ENCODE measurements around the gene FBN1. TPM values are rescaled to one million over a fixed set of nuclear protein-coding genes. Genes with fewer than 3 reads are reported as not detected.

Gene FBN1
- total and polyA plus RNA-seq, 4 donors: 33.3 to 249 (median 120) TPM

DNA sequence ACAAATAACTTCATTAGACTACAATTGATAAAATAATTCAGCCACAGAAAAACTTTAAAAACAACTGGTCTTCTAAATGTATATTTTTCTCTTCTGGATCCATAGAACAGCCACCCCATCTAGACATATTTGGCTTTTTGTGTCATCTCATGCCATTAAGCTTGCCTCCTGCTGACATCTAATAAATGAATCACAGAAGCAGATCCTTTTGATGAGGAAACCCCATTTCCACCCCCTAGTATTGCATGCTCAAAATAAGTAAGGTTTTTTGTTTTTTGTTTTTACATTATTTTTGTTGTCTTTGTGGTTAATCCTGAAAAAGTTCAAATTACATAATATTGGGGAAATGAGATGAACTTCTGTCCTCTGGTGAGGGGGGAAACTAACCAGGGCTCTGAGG, 219.5 kb downstream of the FBN1 start:
- Histone ChIP-seq H3K36me3 (ENCODE audit: control insufficient read depth, insufficient read depth, low read length) (peaks cover 30% of the 10 kb centered on the region), H3K4me3 (ENCODE audit: low read depth, low read length) (no peak overlapping the region), H3K4me1 (ENCODE audit: control insufficient read depth, insufficient read depth, low read length) (no peaks in the 10 kb centered on the region), H3K27me3 (ENCODE audit: control insufficient read depth, insufficient read depth, low read length) (no peaks in the 10 kb centered on the region), H3K9me3 (ENCODE audit: control insufficient read depth, insufficient read depth, low read length) (no peaks in the 10 kb centered on the region), H3K27ac (ENCODE audit: low read depth, low read length) (no peak overlapping the region)
- no peak for DNase-seq (ENCODE audit: low read depth in 4 of 6, low spot score in 6 of 6)

DNA sequence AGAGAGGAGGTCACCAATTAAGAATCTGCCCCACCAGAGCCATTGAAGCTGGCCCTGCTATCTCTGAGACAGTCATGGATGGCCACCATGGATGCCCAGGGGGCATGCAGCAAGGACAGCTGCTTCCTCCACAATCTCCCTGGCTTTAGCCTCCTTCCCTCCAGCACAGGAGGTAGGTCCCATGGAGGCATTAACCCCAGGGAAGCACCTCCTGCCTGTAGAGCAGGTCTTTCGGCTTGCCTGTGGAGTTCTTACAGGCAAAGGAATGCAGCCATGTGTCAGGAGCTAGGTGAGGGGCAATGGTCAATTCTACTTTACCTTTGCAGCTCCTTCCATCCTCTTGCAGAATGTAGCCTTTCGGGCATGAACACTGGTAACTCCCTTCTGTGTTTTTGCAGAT, 220.5 kb downstream of the FBN1 start:
- WGBS (ENCODE audit: insufficient coverage): 100% methylated on average over 1 of the region's 2 CpGs

DNA sequence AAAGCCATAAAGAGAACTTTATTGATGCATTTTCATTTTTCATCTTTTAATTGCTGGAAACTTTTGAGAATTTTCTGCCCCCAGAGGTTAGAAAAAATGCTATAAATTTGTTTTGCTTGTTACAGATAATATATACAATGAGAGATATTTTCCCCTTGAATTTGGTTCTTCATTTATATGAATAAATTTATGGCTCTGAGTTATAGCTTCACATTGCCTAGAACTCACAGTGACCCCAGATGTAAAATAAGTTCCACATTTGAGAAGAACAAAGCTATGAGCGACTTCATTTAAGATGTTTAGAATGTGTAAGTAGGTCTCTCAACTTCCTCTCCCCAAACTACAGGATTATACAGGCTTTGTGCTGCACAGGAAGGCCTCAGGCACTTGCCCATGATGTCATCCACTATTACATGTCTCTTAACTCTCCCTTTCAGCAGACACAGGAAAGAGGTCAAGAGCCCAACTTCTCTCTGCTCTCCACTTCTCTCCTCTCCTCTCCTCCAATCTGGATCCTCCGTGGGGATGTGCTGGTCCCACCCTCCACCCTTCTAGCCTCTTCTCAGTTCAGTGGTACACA, 221.5 kb downstream of the FBN1 start:
- no CpG with 5 or more reads among the region's 2 CpGs for WGBS (ENCODE audit: insufficient coverage)

More for the DNA sequence above, 220.5 kb downstream of the FBN1 start:
- Histone ChIP-seq H3K4me1 (ENCODE audit: control insufficient read depth, insufficient read depth, low read length) (no peaks in the 10 kb centered on the region), H3K36me3 (ENCODE audit: control insufficient read depth, insufficient read depth, low read length) (peaks cover 30% of the 10 kb centered on the region), H3K9me3 (ENCODE audit: control insufficient read depth, insufficient read depth, low read length) (no peaks in the 10 kb centered on the region), H3K27ac (ENCODE audit: low read depth, low read length) (no peak overlapping the region), H3K27me3 (ENCODE audit: control insufficient read depth, insufficient read depth, low read length) (no peaks in the 10 kb centered on the region), H3K4me3 (ENCODE audit: low read depth, low read length) (no peak overlapping the region)
- DNase-seq (ENCODE audit: low read depth in 4 of 6, low spot score in 6 of 6): no peak

DNA sequence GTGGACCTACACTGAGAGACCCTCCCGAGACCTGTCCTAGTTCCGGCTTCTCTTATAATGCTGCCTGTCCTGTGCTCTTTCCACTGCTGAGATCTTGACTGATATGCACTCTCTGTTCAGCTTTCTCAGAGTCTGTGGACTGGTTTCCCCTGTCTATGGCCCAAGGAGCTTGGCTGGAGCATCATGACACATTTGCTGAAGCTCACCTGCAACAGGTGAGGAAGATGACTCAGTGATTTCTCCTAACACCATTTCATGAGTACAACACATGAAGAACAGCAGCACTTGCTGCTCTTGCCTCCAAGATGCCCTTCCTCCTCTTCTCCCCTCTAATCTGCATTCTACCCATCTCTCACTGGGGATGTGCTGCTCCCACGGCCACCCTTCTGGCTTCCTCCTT, 222.2 kb downstream of the FBN1 start:
- Histone ChIP-seq H3K36me3 (ENCODE audit: control insufficient read depth, insufficient read depth, low read length) (peaks cover 31% of the 10 kb centered on the region), H3K4me1 (ENCODE audit: control insufficient read depth, insufficient read depth, low read length) (no peaks in the 10 kb centered on the region), H3K27me3 (ENCODE audit: control insufficient read depth, insufficient read depth, low read length) (no peaks in the 10 kb centered on the region), H3K4me3 (ENCODE audit: low read depth, low read length) (no peak overlapping the region), H3K9me3 (ENCODE audit: control insufficient read depth, insufficient read depth, low read length) (no peaks in the 10 kb centered on the region), H3K27ac (ENCODE audit: low read depth, low read length) (no peak overlapping the region)
- no peak for DNase-seq (ENCODE audit: low read depth in 4 of 6, low spot score in 6 of 6)
- WGBS (ENCODE audit: insufficient coverage): 94% methylated on average over 2 of the region's 3 CpGs

More for the DNA sequence above, 221.5 kb downstream of the FBN1 start:
- Histone ChIP-seq H3K4me3 (ENCODE audit: low read depth, low read length) (no peak overlapping the region), H3K9me3 (ENCODE audit: control insufficient read depth, insufficient read depth, low read length) (no peaks in the 10 kb centered on the region), H3K4me1 (ENCODE audit: control insufficient read depth, insufficient read depth, low read length) (no peaks in the 10 kb centered on the region), H3K36me3 (ENCODE audit: control insufficient read depth, insufficient read depth, low read length) (peaks cover 31% of the 10 kb centered on the region), H3K27me3 (ENCODE audit: control insufficient read depth, insufficient read depth, low read length) (no peaks in the 10 kb centered on the region), H3K27ac (ENCODE audit: low read depth, low read length) (no peak overlapping the region)
- DNase-seq (ENCODE audit: low read depth in 4 of 6, low spot score in 6 of 6): no peak

DNA sequence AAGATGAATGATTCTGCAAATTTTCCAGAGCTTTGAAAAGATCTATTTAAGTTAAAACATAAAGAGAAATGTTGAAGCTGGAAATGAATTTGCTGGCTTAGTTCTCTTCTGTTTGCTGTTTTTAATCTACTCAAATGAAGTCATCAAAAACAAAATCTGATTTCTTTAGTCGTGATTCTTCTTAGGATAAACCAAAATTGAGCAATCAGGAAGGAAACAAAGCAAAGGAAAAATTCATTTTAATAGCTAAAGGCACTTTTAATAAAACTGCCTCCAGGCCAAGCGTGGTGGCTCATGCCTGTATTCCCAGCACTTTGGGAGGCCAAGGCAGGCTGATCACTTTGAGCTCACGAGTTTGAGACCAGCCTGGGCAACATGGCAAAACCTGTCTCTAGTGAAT, 223.1 kb downstream of the FBN1 start:
- WGBS (ENCODE audit: insufficient coverage): 100% methylated on average over 1 of the region's 3 CpGs
- no peak overlapping the region for H3K4me3 ChIP-seq (ENCODE audit: low read depth, low read length)
- peaks cover 24% of the 10 kb centered on the region for H3K36me3 ChIP-seq (ENCODE audit: control insufficient read depth, insufficient read depth, low read length)
- H3K4me1 ChIP-seq (ENCODE audit: control insufficient read depth, insufficient read depth, low read length): no peaks in the 10 kb centered on the region
- H3K9me3 ChIP-seq (ENCODE audit: control insufficient read depth, insufficient read depth, low read length): no peaks in the 10 kb centered on the region
- no peak for DNase-seq (ENCODE audit: low read depth in 4 of 6, low spot score in 6 of 6)
- H3K27ac ChIP-seq (ENCODE audit: low read depth, low read length): no peak overlapping the region
- no peaks in the 10 kb centered on the region for H3K27me3 ChIP-seq (ENCODE audit: control insufficient read depth, insufficient read depth, low read length)

DNA sequence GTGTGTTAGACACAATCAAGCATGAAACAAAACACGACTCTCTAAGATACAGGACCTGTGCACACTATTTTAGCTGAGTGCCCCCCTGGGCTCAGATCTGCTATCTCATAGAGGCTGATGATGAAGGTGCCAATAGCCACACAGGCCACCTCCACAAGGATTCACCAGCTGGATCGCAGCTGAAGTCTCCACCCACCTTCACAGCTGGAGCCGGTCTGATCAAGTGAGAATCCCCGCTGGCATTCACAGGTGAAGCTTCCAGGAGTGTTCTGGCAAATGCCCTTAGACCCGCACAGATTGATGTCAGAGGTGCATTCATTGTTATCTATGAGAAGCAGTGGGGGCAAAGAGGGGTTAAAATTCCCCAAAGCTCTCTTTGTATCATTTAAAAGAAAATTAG, 224.1 kb downstream of the FBN1 start:
- no peak overlapping the region for H3K27ac ChIP-seq (ENCODE audit: low read depth, low read length)
- no peak overlapping the region for H3K4me3 ChIP-seq (ENCODE audit: low read depth, low read length)
- no peaks in the 10 kb centered on the region for H3K9me3 ChIP-seq (ENCODE audit: control insufficient read depth, insufficient read depth, low read length)
- H3K36me3 ChIP-seq (ENCODE audit: control insufficient read depth, insufficient read depth, low read length): peaks cover 27% of the 10 kb centered on the region
- H3K27me3 ChIP-seq (ENCODE audit: control insufficient read depth, insufficient read depth, low read length): no peaks in the 10 kb centered on the region
- DNase-seq (ENCODE audit: low read depth in 4 of 6, low spot score in 6 of 6): no peak
- 83% methylated on average over 1 of the region's 5 CpGs for WGBS (ENCODE audit: insufficient coverage)
- H3K4me1 ChIP-seq (ENCODE audit: control insufficient read depth, insufficient read depth, low read length): no peaks in the 10 kb centered on the region

DNA sequence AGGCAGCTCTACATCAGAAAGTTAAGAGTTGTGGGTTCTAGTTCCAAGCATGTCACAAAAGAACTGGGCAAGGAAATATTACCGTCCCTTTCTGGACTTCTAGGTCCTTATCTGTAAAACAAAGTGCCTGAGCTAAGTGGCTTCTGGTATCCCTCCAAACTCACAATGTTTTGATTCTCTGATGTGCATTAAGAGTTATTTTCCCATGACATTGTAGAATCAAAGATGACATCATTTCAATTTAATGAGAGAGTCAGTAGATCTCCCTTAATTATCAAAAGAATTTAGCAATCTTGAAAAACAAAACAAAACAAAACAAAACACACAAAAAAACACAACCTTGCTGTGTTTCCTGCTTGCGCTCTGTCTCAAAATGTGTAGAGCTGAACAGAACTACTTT, 225.6 kb downstream of the FBN1 start:
- no peak overlapping the region for H3K27ac ChIP-seq (ENCODE audit: low read depth, low read length)
- no peaks in the 10 kb centered on the region for H3K27me3 ChIP-seq (ENCODE audit: control insufficient read depth, insufficient read depth, low read length)
- H3K9me3 ChIP-seq (ENCODE audit: control insufficient read depth, insufficient read depth, low read length): no peaks in the 10 kb centered on the region
- DNase-seq (ENCODE audit: low read depth in 4 of 6, low spot score in 6 of 6): no peak
- 100% methylated on average over 1 of the region's 2 CpGs for WGBS (ENCODE audit: insufficient coverage)
- H3K4me3 ChIP-seq (ENCODE audit: low read depth, low read length): no peak overlapping the region
- H3K36me3 ChIP-seq (ENCODE audit: control insufficient read depth, insufficient read depth, low read length): peaks cover 27% of the 10 kb centered on the region
- H3K4me1 ChIP-seq (ENCODE audit: control insufficient read depth, insufficient read depth, low read length): peaks cover 4% of the 10 kb centered on the region

DNA sequence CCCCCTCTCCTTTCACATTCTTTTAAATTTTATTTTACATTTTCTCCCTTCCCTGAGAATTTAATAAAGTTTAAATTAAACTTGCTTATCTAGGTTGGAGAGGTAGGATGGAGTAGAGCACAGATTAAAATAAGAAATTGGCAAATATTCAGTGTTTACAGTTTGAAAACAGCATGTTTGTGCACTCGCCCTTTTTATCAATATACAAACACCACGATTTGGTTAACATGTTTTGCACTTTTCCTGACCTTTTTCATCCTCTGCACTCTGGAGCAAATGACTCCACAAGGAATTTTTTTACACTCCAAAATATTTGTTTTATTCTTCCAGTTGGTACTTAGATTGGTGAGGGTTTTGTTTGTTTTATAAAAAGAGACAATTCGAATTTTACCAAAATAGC, 227.2 kb downstream of the FBN1 start:
- Histone ChIP-seq H3K4me3 (ENCODE audit: low read depth, low read length) (no peak overlapping the region), H3K4me1 (ENCODE audit: control insufficient read depth, insufficient read depth, low read length) (peaks cover 4% of the 10 kb centered on the region), H3K36me3 (ENCODE audit: control insufficient read depth, insufficient read depth, low read length) (peaks cover 24% of the 10 kb centered on the region), H3K27ac (ENCODE audit: low read depth, low read length) (no peak overlapping the region), H3K9me3 (ENCODE audit: control insufficient read depth, insufficient read depth, low read length) (no peaks in the 10 kb centered on the region), H3K27me3 (ENCODE audit: control insufficient read depth, insufficient read depth, low read length) (no peaks in the 10 kb centered on the region)
- DNase-seq (ENCODE audit: low read depth in 4 of 6, low spot score in 6 of 6): no peak
- 80% methylated on average over 1 of the region's 3 CpGs for WGBS (ENCODE audit: insufficient coverage)

DNA sequence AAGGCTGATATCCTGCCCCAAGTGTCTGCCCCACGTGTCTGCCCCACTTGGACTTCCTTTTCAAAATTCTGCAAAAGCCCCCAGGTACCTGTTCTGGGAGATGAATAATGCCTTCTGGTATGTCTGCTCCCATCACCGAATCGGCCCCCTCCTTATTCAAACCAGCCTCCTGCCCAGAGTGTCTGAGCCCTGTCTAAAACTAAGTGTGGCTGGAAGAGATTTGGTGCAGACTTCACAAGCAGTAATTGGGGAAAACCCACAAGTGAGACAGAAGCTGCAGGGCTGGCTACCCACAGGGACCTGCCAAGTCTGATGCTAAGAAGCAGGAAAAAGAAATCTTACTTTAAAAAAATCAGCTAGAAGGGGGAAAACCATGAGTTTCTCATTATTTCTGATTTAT, 229.2 kb downstream of the FBN1 start:
- peaks cover 4% of the 10 kb centered on the region for H3K4me1 ChIP-seq (ENCODE audit: control insufficient read depth, insufficient read depth, low read length)
- WGBS (ENCODE audit: insufficient coverage): 100% methylated on average over 1 of the region's 3 CpGs
- H3K27me3 ChIP-seq (ENCODE audit: control insufficient read depth, insufficient read depth, low read length): no peaks in the 10 kb centered on the region
- peaks cover 18% of the 10 kb centered on the region for H3K36me3 ChIP-seq (ENCODE audit: control insufficient read depth, insufficient read depth, low read length)
- DNase-seq (ENCODE audit: low read depth in 4 of 6, low spot score in 6 of 6): peak in 1 of 6 donors; percentile 36
- H3K4me3 ChIP-seq (ENCODE audit: low read depth, low read length): no peak overlapping the region
- no peak overlapping the region for H3K27ac ChIP-seq (ENCODE audit: low read depth, low read length)
- H3K9me3 ChIP-seq (ENCODE audit: control insufficient read depth, insufficient read depth, low read length): no peaks in the 10 kb centered on the region

DNA sequence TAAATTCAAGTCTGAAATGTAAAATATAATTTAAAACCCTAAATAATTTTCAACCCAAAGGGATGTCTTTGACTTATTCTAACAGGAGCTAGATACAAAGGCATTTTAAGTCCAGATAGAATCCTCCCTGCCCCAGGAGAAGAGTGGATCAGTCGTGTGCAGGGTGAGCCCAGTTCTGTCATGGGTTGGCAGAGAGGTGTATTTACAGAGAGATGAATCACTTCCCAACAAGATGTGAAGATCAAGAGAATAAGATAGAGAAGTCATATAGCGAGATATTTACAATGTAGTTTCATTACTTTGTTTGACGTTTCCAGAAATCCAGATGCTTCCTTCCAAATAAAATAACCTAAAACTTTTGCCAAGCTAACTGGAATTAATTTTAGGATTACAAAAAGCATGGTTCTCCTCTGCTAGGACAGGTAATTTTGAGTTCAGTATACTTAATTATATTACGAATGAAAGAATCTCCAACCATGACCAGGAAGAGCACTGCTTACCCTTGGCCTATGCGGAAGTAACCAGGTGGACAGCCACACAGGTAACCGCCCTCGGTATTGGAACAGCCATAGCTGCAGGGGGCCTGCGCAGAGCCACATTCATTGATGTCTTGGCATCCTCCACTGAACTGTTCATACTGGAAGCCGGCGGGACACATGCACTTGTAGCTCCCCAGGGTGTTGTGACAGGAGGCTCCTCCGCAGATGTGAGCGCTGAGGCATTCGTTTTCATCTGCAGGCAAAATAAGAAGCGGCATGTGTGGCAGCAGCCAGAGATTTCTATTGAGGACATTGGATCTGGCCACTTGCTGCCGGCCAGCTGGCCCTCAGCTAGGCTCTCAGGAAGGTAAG, 230.2 kb downstream of the FBN1 start:
- H3K4me3 ChIP-seq (ENCODE audit: low read depth, low read length): no peak overlapping the region
- DNase-seq (ENCODE audit: low read depth in 4 of 6, low spot score in 6 of 6): peak in 1 of 6 donors; percentile 82
- H3K4me1 ChIP-seq (ENCODE audit: control insufficient read depth, insufficient read depth, low read length): peaks cover 4% of the 10 kb centered on the region
- WGBS (ENCODE audit: insufficient coverage): 83% methylated on average over 11 of the region's 15 CpGs
- H3K9me3 ChIP-seq (ENCODE audit: control insufficient read depth, insufficient read depth, low read length): no peaks in the 10 kb centered on the region
- no peak overlapping the region for H3K27ac ChIP-seq (ENCODE audit: low read depth, low read length)
- no peaks in the 10 kb centered on the region for H3K27me3 ChIP-seq (ENCODE audit: control insufficient read depth, insufficient read depth, low read length)
- peaks cover 11% of the 10 kb centered on the region for H3K36me3 ChIP-seq (ENCODE audit: control insufficient read depth, insufficient read depth, low read length)

All from spinal cord (tissue), 10 donors.